SW 1271 (cell line): ENCODE results near the gene KRT14.
"Not testable (repeated sequence)": the region's sequence is repeated elsewhere in the genome, so short reads cannot be mapped to it uniquely, and the experiment has no call there.

Experiments
- DNase-seq, 2 experiments: peaks; one replicate each; lab custom pipeline; 2025; lab: John Stamatoyannopoulos, UW

Gene KRT14

GRCh38 chr17:41586863-41587495 is at the start of gene KRT14:
Gene KRT14, minus strand, starts transcription at chr17:41586895. Its CDS starts 61 bp downstream, at chr17:41586834.
- DNase-seq, result no peak

- DNase-seq, result no peak
Measured at GRCh38 chr17:41635121-41636097, 48.7 kb upstream of the KRT14 start.

- no peak for DNase-seq
Measured at GRCh38 chr17:41634639-41635038, 47.9 kb upstream of the KRT14 start.

GRCh38 chr17:41633556-41634199 is 47.0 kb upstream of the KRT14 start:
- no peak for DNase-seq

- DNase-seq, result no peak
Measured at GRCh38 chr17:41632482-41633105, 45.9 kb upstream of the KRT14 start.

- DNase-seq, result no peak
Measured at GRCh38 chr17:41631898-41632285, 45.2 kb upstream of the KRT14 start.

GRCh38 chr17:41631025-41631897 is 44.6 kb upstream of the KRT14 start:
- no peak for DNase-seq

- no peak for DNase-seq
Measured at GRCh38 chr17:41629826-41630670, 43.4 kb upstream of the KRT14 start.

- DNase-seq, result no peak
Measured at GRCh38 chr17:41629316-41629715, 42.6 kb upstream of the KRT14 start.

GRCh38 chr17:41628621-41629255 is 42.0 kb upstream of the KRT14 start:
- not testable (repeated sequence) for DNase-seq

GRCh38 chr17:41628073-41628370 is 41.3 kb upstream of the KRT14 start:
- not testable (repeated sequence) for DNase-seq

- no peak for DNase-seq
Measured at GRCh38 chr17:41627316-41628072, 40.8 kb upstream of the KRT14 start.

GRCh38 chr17:41626914-41627295 is 40.2 kb upstream of the KRT14 start:
- not testable (repeated sequence) for DNase-seq

- DNase-seq, result not testable (repeated sequence)
Measured at GRCh38 chr17:41626028-41626913, 39.6 kb upstream of the KRT14 start.

- no peak for DNase-seq
Measured at GRCh38 chr17:41625602-41626001, 38.9 kb upstream of the KRT14 start.

- DNase-seq, result no peak
Measured at GRCh38 chr17:41624208-41625101, 37.8 kb upstream of the KRT14 start, which contains the start of gene KRT17. Gene KRT17, minus strand, starts transcription at chr17:41624575. Its CDS starts 66 bp downstream, at chr17:41624509.
